NCI-H128 (cell line): ENCODE measurements around the gene B9D2.
"Not testable (repeated sequence)": the region's sequence is repeated elsewhere in the genome, so short reads cannot be mapped to it uniquely, and the experiment has no call there.

Experiments
- DNase-seq: peaks from one replicate; lab custom pipeline; 2025; ENCODE audit not compliant: unreplicated experiment; lab: John Stamatoyannopoulos, UW

Gene B9D2

GRCh38 chr19:41355802-41356201 lies 8.1 kb downstream of the B9D2 start:
- no peak for DNase-seq

GRCh38 chr19:41355035-41355434 lies 8.9 kb downstream of the B9D2 start:
- DNase-seq = no peak

GRCh38 chr19:41354343-41354953 lies 9.5 kb downstream of the B9D2 start:
- no peak for DNase-seq

GRCh38 chr19:41353466-41354342 lies 10.2 kb downstream of the B9D2 start, which contains the start of gene TGFB1:
Gene TGFB1 (minus strand): TSS chr19:41353922. CDS start chr19:41353044, 878 bp downstream.
- DNase-seq = no peak

GRCh38 chr19:41352609-41353465 lies 11.1 kb downstream of the B9D2 start:
- DNase-seq = no peak

GRCh38 chr19:41352279-41352608 lies 11.7 kb downstream of the B9D2 start:
- no peak for DNase-seq

GRCh38 chr19:41351339-41352245 lies 12.4 kb downstream of the B9D2 start:
- no peak for DNase-seq

GRCh38 chr19:41350735-41351338 lies 13.1 kb downstream of the B9D2 start:
- DNase-seq = no peak

GRCh38 chr19:41346916-41347315 lies 17.0 kb downstream of the B9D2 start:
- DNase-seq = not testable (repeated sequence)

GRCh38 chr19:41344162-41344561 lies 19.8 kb downstream of the B9D2 start:
- no peak for DNase-seq

- no peak for DNase-seq
Observed at GRCh38 chr19:41341669-41342490, 22.1 kb downstream of the B9D2 start.

GRCh38 chr19:41339936-41340335 lies 24.0 kb downstream of the B9D2 start:
- DNase-seq = no peak

GRCh38 chr19:41335467-41335866 lies 28.5 kb downstream of the B9D2 start:
- DNase-seq = no peak

GRCh38 chr19:41334793-41335192 lies 29.2 kb downstream of the B9D2 start:
- no peak for DNase-seq

GRCh38 chr19:41332468-41332867 lies 31.5 kb downstream of the B9D2 start:
- DNase-seq = no peak

GRCh38 chr19:41332000-41332399 lies 31.9 kb downstream of the B9D2 start:
- DNase-seq = no peak

- DNase-seq = no peak
Observed at GRCh38 chr19:41330946-41331678, 32.8 kb downstream of the B9D2 start.

- no peak for DNase-seq
Observed at GRCh38 chr19:41330481-41330880, 33.5 kb downstream of the B9D2 start.

- DNase-seq = no peak
Observed at GRCh38 chr19:41328842-41329225, 35.1 kb downstream of the B9D2 start.
